GM13977 (cell line): Measurements from ENCODE around the gene ASTL.

ENCODE experiments used
- DNase-seq: peaks from one replicate; pipeline ENCODE4 v3.0.0; 2012; ENCODE audit warnings: low spot score
- CTCF ChIP-seq: IDR thresholded peaks from 2 replicates; pipeline ENCODE4 v1.5.1; 2012; ENCODE audit warnings: mild to moderate bottlenecking, control low read depth; ENCODE audit not compliant: insufficient read depth; ENCODE audit errors: extremely low read depth, missing control alignments
- in situ Hi-C: fragments of 300-500 bp; cut with MboI; formaldehyde crosslinking; loops from one replicate; pipeline ENCODE4 v1.12.0; 2022; ENCODE audit warnings: low sequenced_read_pairs, low pct_unique_long_range_greater_than_20kb, mixed read lengths, inconsistent platforms; ENCODE audit not compliant: unreplicated experiment

Gene ASTL

DNA sequence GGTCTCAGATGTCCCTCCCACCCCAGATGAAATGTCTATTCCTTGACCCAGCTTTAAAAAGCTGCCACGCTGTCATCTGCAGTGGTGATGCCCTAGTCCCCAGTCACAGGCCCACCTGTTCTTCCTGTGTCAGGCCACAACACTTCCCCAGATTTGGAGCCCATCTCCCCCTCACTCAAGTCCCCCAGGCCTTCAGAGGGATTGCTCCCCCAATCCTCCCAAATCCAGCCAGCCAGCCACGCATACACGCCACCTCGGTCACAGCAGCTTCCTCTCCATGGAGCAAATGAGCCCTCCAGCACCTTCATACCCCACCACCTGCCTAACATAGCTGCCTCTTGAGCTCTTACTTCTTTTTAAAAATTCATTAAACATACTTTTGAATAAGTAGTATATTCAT, 7.8 kb downstream of the ASTL start:
- TF ChIP-seq CTCF, result no peak
- DNase-seq, result no peak
- in situ Hi-C loops, result no loop called here

- DNase-seq, result no peak
- in situ Hi-C loops, result no loop called here
- no peak for TF ChIP-seq CTCF
These were observed 8.7 kb downstream of the ASTL start for GRCh38 chr2:96129528-96130120.

GRCh38 chr2:96128456-96128855, 9.8 kb downstream of the ASTL start:
- no peak for TF ChIP-seq CTCF
- DNase-seq, result no peak
- in situ Hi-C loops, result no loop called here

- no peak for TF ChIP-seq CTCF
- in situ Hi-C loops, result no loop called here
- no peak for DNase-seq
These were observed 13.7 kb downstream of the ASTL start for GRCh38 chr2:96124406-96125265.

DNA sequence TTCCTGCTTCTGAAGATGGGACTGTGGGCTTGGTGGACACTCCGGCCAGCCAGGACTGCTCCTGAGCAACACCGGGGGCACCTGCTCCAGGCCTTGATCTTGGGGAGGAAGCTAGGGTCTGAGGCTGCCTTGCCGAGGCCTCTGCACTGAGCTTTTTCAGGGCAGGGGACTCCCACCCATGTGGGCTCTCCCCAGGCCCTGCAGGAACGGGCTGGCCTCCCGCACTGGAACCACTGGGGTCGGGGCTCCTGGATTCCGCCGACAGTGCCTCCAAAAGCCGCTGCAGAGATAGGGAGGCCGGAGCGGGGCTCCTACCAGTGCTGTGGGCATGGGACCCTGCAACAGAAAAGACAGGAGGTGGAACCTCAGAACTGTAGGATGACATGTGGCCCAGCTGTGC, 14.4 kb downstream of the ASTL start:
- in situ Hi-C loops, result no loop called here
- no peak for DNase-seq
- no peak for TF ChIP-seq CTCF

DNA sequence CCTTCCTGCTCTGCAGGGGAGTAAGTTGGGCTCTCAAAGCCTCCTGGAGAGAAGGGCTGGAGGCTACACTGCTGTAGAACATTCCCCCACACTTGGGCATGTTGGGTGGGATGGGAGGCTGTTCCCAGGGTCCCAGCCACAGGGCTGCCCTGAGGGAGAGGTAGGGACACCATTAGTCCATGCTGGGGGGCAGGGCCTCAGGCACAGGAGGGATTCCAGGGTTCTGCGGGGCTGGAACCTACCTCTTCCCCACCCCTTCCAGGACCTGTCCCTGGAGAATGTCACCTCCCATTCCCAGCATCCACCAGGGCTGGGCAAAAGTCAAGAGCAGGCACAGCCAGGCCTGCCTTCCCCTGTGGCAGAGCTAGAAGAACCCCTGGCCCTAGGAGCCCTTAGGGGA, 15.0 kb downstream of the ASTL start:
- in situ Hi-C loops, result no loop called here
- TF ChIP-seq CTCF, result no peak
- DNase-seq, result no peak
